IMR-90 (cell line): ENCODE results near the gene HSF2.

Source experiments
- BHLHE40 ChIP-seq: fragments of 150-350 bp; IDR thresholded peaks from 2 replicates; pipeline ENCODE4 v1.6.1; 2016; ENCODE audit warnings: mild to moderate bottlenecking, low read depth, low read length
- CEBPB ChIP-seq: IDR thresholded peaks from 2 replicates; pipeline ENCODE4 v1.6.1; 2012; ENCODE audit warnings: low read depth, low read length, improper control_type of control experiment
- CHD1 ChIP-seq: IDR thresholded peaks from 2 replicates; pipeline ENCODE4 v1.6.1; 2012; ENCODE audit warnings: low read depth, low read length, improper control_type of control experiment
- MAZ ChIP-seq: IDR thresholded peaks from 2 replicates; pipeline ENCODE4 v1.6.1; 2012; ENCODE audit warnings: low read depth, mild to moderate bottlenecking, low read length, improper control_type of control experiment, moderate library complexity, borderline replicate concordance
- MXI1 ChIP-seq: IDR thresholded peaks from 2 replicates; pipeline ENCODE4 v1.6.1; 2012; ENCODE audit warnings: low read depth, mild to moderate bottlenecking, low read length, moderate library complexity, borderline replicate concordance
- NFE2L2 ChIP-seq: fragments of 150-350 bp; IDR thresholded peaks from 2 replicates; pipeline ENCODE4 v1.6.1; 2016; ENCODE audit warnings: low read depth, mild to moderate bottlenecking, low read length
- POLR2A ChIP-seq: IDR thresholded peaks from 2 replicates; pipeline ENCODE4 v1.6.1; 2012; ENCODE audit warnings: mild to moderate bottlenecking, low read depth, low read length
- RAD21 ChIP-seq: IDR thresholded peaks from 2 replicates; pipeline ENCODE4 v1.6.1; 2012; ENCODE audit warnings: low read length, improper control_type of control experiment
- RFX5 ChIP-seq: IDR thresholded peaks from 2 replicates; pipeline ENCODE4 v1.8.0; 2012; ENCODE audit warnings: low read depth, mild to moderate bottlenecking, low read length, moderate library complexity
- TF ChIP-seq, protein P1 (sequence below): conservative IDR thresholded peaks from 2 replicates; pipeline ENCODE4 v1.5.1; 2012; ENCODE audit warnings: mild to moderate bottlenecking, low read depth, low read length, improper control_type of control experiment
- TF ChIP-seq, protein P2 (sequence below): fragments of 150-350 bp; IDR thresholded peaks from 2 replicates; pipeline ENCODE4 v1.6.1; 2017; ENCODE audit warnings: mild to moderate bottlenecking, antibody characterized with exemption, low read length, low read depth
- TF ChIP-seq, protein P3 (sequence below): fragments of 150-350 bp; IDR thresholded peaks from 2 replicates; pipeline ENCODE4 v1.6.1; 2016; ENCODE audit warnings: low read depth, mild to moderate bottlenecking, low read length, moderate library complexity, borderline replicate concordance

DNA sequence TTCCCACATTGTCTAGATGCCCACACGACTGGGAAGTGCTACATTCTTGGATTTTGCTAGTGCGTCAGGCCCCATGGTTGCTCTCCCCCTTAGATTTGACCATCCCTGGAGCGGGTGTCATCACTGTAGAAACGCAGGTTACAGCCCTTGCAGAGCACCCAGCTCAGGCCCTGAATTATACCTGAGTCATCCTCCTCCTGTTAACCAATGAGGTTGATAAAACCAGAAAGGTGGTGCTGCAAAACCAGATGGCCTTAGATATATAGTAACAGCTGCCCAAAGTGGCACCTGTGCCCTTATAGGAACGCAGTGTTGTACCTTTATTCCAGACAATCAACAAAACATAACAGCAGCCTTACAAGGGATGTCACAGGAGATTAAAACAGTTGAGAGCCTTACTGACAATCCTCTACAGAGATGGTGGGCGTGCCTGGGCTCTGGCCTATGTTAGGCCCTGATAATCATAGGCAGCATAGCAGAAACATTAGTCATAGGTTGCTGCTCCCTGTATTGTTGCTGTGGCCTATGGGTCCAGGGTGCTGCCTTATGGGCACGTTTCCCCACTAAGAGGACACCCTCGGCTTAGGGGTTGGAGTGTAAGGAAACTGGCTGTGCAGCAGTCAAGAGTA, 33.6 kb upstream of the HSF2 start:
- TF ChIP-seq POLR2A = no peak
- TF ChIP-seq BHLHE40 = no peak
- TF ChIP-seq, protein P1, sequence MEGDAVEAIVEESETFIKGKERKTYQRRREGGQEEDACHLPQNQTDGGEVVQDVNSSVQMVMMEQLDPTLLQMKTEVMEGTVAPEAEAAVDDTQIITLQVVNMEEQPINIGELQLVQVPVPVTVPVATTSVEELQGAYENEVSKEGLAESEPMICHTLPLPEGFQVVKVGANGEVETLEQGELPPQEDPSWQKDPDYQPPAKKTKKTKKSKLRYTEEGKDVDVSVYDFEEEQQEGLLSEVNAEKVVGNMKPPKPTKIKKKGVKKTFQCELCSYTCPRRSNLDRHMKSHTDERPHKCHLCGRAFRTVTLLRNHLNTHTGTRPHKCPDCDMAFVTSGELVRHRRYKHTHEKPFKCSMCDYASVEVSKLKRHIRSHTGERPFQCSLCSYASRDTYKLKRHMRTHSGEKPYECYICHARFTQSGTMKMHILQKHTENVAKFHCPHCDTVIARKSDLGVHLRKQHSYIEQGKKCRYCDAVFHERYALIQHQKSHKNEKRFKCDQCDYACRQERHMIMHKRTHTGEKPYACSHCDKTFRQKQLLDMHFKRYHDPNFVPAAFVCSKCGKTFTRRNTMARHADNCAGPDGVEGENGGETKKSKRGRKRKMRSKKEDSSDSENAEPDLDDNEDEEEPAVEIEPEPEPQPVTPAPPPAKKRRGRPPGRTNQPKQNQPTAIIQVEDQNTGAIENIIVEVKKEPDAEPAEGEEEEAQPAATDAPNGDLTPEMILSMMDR = no peak
- TF ChIP-seq MXI1 = no peak
- TF ChIP-seq MAZ = no peak
- TF ChIP-seq RFX5 = no peak
- no peak for TF ChIP-seq CHD1
- no peak for TF ChIP-seq NFE2L2
- TF ChIP-seq, protein P2, sequence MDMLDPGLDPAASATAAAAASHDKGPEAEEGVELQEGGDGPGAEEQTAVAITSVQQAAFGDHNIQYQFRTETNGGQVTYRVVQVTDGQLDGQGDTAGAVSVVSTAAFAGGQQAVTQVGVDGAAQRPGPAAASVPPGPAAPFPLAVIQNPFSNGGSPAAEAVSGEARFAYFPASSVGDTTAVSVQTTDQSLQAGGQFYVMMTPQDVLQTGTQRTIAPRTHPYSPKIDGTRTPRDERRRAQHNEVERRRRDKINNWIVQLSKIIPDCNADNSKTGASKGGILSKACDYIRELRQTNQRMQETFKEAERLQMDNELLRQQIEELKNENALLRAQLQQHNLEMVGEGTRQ = no peak
- TF ChIP-seq, protein P3, sequence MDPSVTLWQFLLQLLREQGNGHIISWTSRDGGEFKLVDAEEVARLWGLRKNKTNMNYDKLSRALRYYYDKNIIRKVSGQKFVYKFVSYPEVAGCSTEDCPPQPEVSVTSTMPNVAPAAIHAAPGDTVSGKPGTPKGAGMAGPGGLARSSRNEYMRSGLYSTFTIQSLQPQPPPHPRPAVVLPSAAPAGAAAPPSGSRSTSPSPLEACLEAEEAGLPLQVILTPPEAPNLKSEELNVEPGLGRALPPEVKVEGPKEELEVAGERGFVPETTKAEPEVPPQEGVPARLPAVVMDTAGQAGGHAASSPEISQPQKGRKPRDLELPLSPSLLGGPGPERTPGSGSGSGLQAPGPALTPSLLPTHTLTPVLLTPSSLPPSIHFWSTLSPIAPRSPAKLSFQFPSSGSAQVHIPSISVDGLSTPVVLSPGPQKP = no peak
- no peak for TF ChIP-seq CEBPB
- TF ChIP-seq RAD21 = no peak
